ENCODE data around the gene RPS6KA5. TPM values are rescaled to one million over a fixed set of nuclear protein-coding genes. Genes with fewer than 3 reads are reported as not detected.

The RPS6KA5 gene
- total RNA-seq, 1 donor from 2014 or later = 4.4 TPM

GRCh38 chr14:91021991-91022621 is 38.3 kb downstream of the RPS6KA5 start:
- no peak for TF ChIP-seq CTCF (IDR thresholded peaks at IDR 0.05; ENCODE audit: unreplicated experiment)
- H3K36me3 Mint-ChIP-seq (ENCODE audit: insufficient read depth) = no peaks in the 10 kb centered on the region
- no peak for DNase-seq (ENCODE audit: low spot score, unreplicated experiment)
- no peaks in the 10 kb centered on the region for H3K9me3 Mint-ChIP-seq (ENCODE audit: low read depth)
- H3K4me1 Mint-ChIP-seq (ENCODE audit: low read depth) = no peaks in the 10 kb centered on the region
- H3K27me3 Mint-ChIP-seq = no peaks in the 10 kb centered on the region
- no peak overlapping the region for H3K27ac Mint-ChIP-seq
- no peak overlapping the region for H3K4me3 Mint-ChIP-seq (ENCODE audit: low read depth)

GRCh38 chr14:91021115-91021514 is 39.3 kb downstream of the RPS6KA5 start:
- Mint-ChIP-seq H3K9me3 (ENCODE audit: low read depth) (no peaks in the 10 kb centered on the region), H3K27ac (no peak overlapping the region), H3K36me3 (ENCODE audit: insufficient read depth) (no peaks in the 10 kb centered on the region), H3K27me3 (no peaks in the 10 kb centered on the region), H3K4me1 (ENCODE audit: low read depth) (no peaks in the 10 kb centered on the region), H3K4me3 (ENCODE audit: low read depth) (no peak overlapping the region)
- no peak for TF ChIP-seq CTCF (IDR thresholded peaks at IDR 0.05; ENCODE audit: unreplicated experiment)
- no peak for DNase-seq (ENCODE audit: low spot score, unreplicated experiment)

GRCh38 chr14:91019673-91020072 is 40.8 kb downstream of the RPS6KA5 start:
- Mint-ChIP-seq H3K27me3 (no peaks in the 10 kb centered on the region), H3K4me3 (ENCODE audit: low read depth) (no peak overlapping the region)

GRCh38 chr14:91018481-91018880 is 42.0 kb downstream of the RPS6KA5 start:
- no peaks in the 10 kb centered on the region for H3K4me1 Mint-ChIP-seq (ENCODE audit: low read depth)
- no peak for DNase-seq (ENCODE audit: low spot score, unreplicated experiment)
- no peaks in the 10 kb centered on the region for H3K36me3 Mint-ChIP-seq (ENCODE audit: insufficient read depth)
- no peaks in the 10 kb centered on the region for H3K9me3 Mint-ChIP-seq (ENCODE audit: low read depth)
- no peaks in the 10 kb centered on the region for H3K27me3 Mint-ChIP-seq
- H3K4me3 Mint-ChIP-seq (ENCODE audit: low read depth) = no peak overlapping the region
- no peak for TF ChIP-seq CTCF (IDR thresholded peaks at IDR 0.05; ENCODE audit: unreplicated experiment)
- no peak overlapping the region for H3K27ac Mint-ChIP-seq

More at GRCh38 chr14:91019673-91020072, 40.8 kb downstream of the RPS6KA5 start:
- DNase-seq (ENCODE audit: low spot score, unreplicated experiment) = no peak
- Mint-ChIP-seq H3K36me3 (ENCODE audit: insufficient read depth) (no peaks in the 10 kb centered on the region), H3K9me3 (ENCODE audit: low read depth) (no peaks in the 10 kb centered on the region), H3K4me1 (ENCODE audit: low read depth) (no peaks in the 10 kb centered on the region), H3K27ac (no peak overlapping the region)
- no peak for TF ChIP-seq CTCF (IDR thresholded peaks at IDR 0.05; ENCODE audit: unreplicated experiment)

- Mint-ChIP-seq H3K27ac (no peak overlapping the region), H3K36me3 (ENCODE audit: insufficient read depth) (no peaks in the 10 kb centered on the region), H3K27me3 (no peaks in the 10 kb centered on the region), H3K4me1 (ENCODE audit: low read depth) (no peaks in the 10 kb centered on the region), H3K4me3 (ENCODE audit: low read depth) (no peak overlapping the region), H3K9me3 (ENCODE audit: low read depth) (no peaks in the 10 kb centered on the region)
- no peak for TF ChIP-seq CTCF (IDR thresholded peaks at IDR 0.05; ENCODE audit: unreplicated experiment)
- DNase-seq (ENCODE audit: low spot score, unreplicated experiment) = no peak
These were observed 43.5 kb downstream of the RPS6KA5 start for GRCh38 chr14:91016800-91017410.
